H9 (cell line): ENCODE measurements around the gene SLC6A3. TPM values are rescaled to one million over a fixed set of nuclear protein-coding genes. Genes with fewer than 3 reads are reported as not detected.

Experiments used
- DNase-seq: peaks from one replicate; pipeline ENCODE4 v3.0.0-alpha.2; 2017
- H2AFZ ChIP-seq: one replicate; pipeline ENCODE4 v1.6.1; 2013; ENCODE audit warnings: mild to moderate bottlenecking, low read length, control low read depth, moderate library complexity
- H2AK5ac ChIP-seq: 2 replicates; pipeline ENCODE4 v1.6.1; 2013; ENCODE audit warnings: low read length, control low read depth, mixed read lengths; ENCODE audit not compliant: insufficient read length
- H2BK120ac ChIP-seq: one replicate; pipeline ENCODE4 v1.6.1; 2013; ENCODE audit warnings: low read depth, mild to moderate bottlenecking, low read length, control low read depth, inconsistent platforms; ENCODE audit not compliant: poor library complexity, severe bottlenecking
- H2BK12ac ChIP-seq: 2 replicates; pipeline ENCODE4 v1.6.1; 2013; ENCODE audit warnings: low read length, control low read depth, mixed read lengths, low read depth; ENCODE audit not compliant: insufficient read length
- H2BK15ac ChIP-seq: 2 replicates; pipeline ENCODE4 v1.6.1; 2013; ENCODE audit warnings: low read depth, low read length, control low read depth
- H2BK20ac ChIP-seq: one replicate; pipeline ENCODE4 v1.6.1; 2013; ENCODE audit warnings: low read depth, mild to moderate bottlenecking, low read length, control low read depth, inconsistent platforms; ENCODE audit not compliant: poor library complexity, severe bottlenecking
- H2BK5ac ChIP-seq: 2 replicates; pipeline ENCODE4 v1.6.1; 2013; ENCODE audit warnings: low read length, control low read depth, mixed read lengths; ENCODE audit not compliant: insufficient read length
- H3K14ac ChIP-seq: 2 replicates; pipeline ENCODE4 v1.6.1; 2013; ENCODE audit warnings: low read length, control low read depth; ENCODE audit not compliant: insufficient read depth
- H3K18ac ChIP-seq: 2 replicates; pipeline ENCODE4 v1.6.1; 2013; ENCODE audit warnings: low read depth, mild to moderate bottlenecking, mixed read lengths, low read length, control low read depth; ENCODE audit not compliant: insufficient read length
- H3K23ac ChIP-seq: 2 replicates; pipeline ENCODE4 v1.6.1; 2013; ENCODE audit warnings: low read length, control low read depth, mixed read lengths, low read depth; ENCODE audit not compliant: insufficient read length
- H3K23me2 ChIP-seq: 2 replicates; pipeline ENCODE4 v1.6.1; 2013; ENCODE audit warnings: low read depth, mild to moderate bottlenecking, mixed read lengths, low read length, control low read depth; ENCODE audit not compliant: insufficient read length, poor library complexity, severe bottlenecking
- H3K27ac ChIP-seq: 2 replicates; pipeline ENCODE4 v1.5.1; 2013; ENCODE audit warnings: low read length, control low read depth, mixed read lengths, low read depth; ENCODE audit not compliant: insufficient read length
- H3K27me3 ChIP-seq: 2 replicates; pipeline ENCODE4 v1.6.1; 2013; ENCODE audit warnings: low read length, control low read depth, inconsistent platforms; ENCODE audit not compliant: insufficient read depth
- H3K4ac ChIP-seq: 2 replicates; pipeline ENCODE4 v1.6.1; 2013; ENCODE audit warnings: low read depth, mild to moderate bottlenecking, control low read depth, inconsistent platforms, low read length, moderate library complexity
- H3K4me1 ChIP-seq: 2 replicates; pipeline ENCODE4 v1.6.1; 2013; ENCODE audit warnings: low read length, control low read depth, inconsistent platforms; ENCODE audit not compliant: insufficient read depth
- H3K4me2 ChIP-seq: 2 replicates; pipeline ENCODE4 v1.6.1; 2013; ENCODE audit warnings: low read length, control low read depth, mixed read lengths; ENCODE audit not compliant: insufficient read length, insufficient read depth
- H3K56ac ChIP-seq: 2 replicates; pipeline ENCODE4 v1.6.1; 2013; ENCODE audit warnings: low read depth, mild to moderate bottlenecking, mixed read lengths, low read length, control low read depth; ENCODE audit not compliant: insufficient read length
- H3K79me1 ChIP-seq: 2 replicates; pipeline ENCODE4 v1.6.1; 2013; ENCODE audit warnings: low read depth, mild to moderate bottlenecking, moderate library complexity, low read length, control low read depth, inconsistent platforms; ENCODE audit not compliant: insufficient read depth, poor library complexity, severe bottlenecking
- H3K79me2 ChIP-seq: 2 replicates; pipeline ENCODE4 v1.6.1; 2013; ENCODE audit warnings: low read length, control low read depth, inconsistent platforms; ENCODE audit not compliant: insufficient read depth
- H3K9ac ChIP-seq: 2 replicates; pipeline ENCODE4 v1.6.1; 2013; ENCODE audit warnings: low read length, control low read depth, mixed read lengths; ENCODE audit not compliant: insufficient read length; ENCODE audit errors: extremely low read depth
- H3K9me3 ChIP-seq: one replicate; pipeline ENCODE4 v1.6.1; 2013; ENCODE audit warnings: low read depth, low read length, inconsistent platforms; ENCODE audit not compliant: control insufficient read depth
- H3T11ph ChIP-seq: one replicate; pipeline ENCODE4 v1.6.1; 2013; ENCODE audit warnings: mild to moderate bottlenecking, low read length, control low read depth, inconsistent platforms
- H4K20me1 ChIP-seq: one replicate; pipeline ENCODE4 v1.6.1; 2013; ENCODE audit not compliant: control insufficient read depth, insufficient read length, insufficient read depth
- H4K5ac ChIP-seq: 2 replicates; pipeline ENCODE4 v1.6.1; 2013; ENCODE audit warnings: low read depth, mild to moderate bottlenecking, mixed read lengths, low read length, control low read depth; ENCODE audit not compliant: insufficient read length
- H4K8ac ChIP-seq: replicated peaks from 2 replicates; pipeline ENCODE4 v1.6.1; 2013; ENCODE audit warnings: low read length, control low read depth, mixed read lengths, low read depth; ENCODE audit not compliant: insufficient read length
- H4K91ac ChIP-seq: 2 replicates; pipeline ENCODE4 v1.6.1; 2013; ENCODE audit warnings: low read depth, mild to moderate bottlenecking, moderate library complexity, mixed read lengths, low read length, control low read depth; ENCODE audit not compliant: insufficient read length
- H3K27ac Mint-ChIP-seq, 3 experiments: 2 replicates in 2 of 3; 3 replicates in 1 of 3; pipeline ENCODE4 v1.8.0; 2020 to 2021; ENCODE audit warnings: mixed read lengths in 3 of 3, mild to moderate bottlenecking in 1 of 3, moderate library complexity in 1 of 3
- H3K27me3 Mint-ChIP-seq: 2 replicates; pipeline ENCODE4 v1.8.0; 2021; ENCODE audit warnings: low read depth, mild to moderate bottlenecking, moderate library complexity, mixed read lengths
- H3K36me3 Mint-ChIP-seq, 3 experiments: 2 replicates in 2 of 3; 3 replicates in 1 of 3; pipeline ENCODE4 v1.8.0; 2020 to 2021; ENCODE audit warnings: low read depth in 3 of 3, mixed read lengths in 3 of 3; ENCODE audit not compliant: insufficient read depth in 1 of 3
- H3K4me1 Mint-ChIP-seq, 2 experiments: 2 replicates each; pipeline ENCODE4 v1.8.0; 2020; ENCODE audit warnings: mixed read lengths in 2 of 2
- H3K4me3 Mint-ChIP-seq, 2 experiments: 2 replicates in 1 of 2; 3 replicates in 1 of 2; pipeline ENCODE4 v1.8.0; 2020 to 2021; ENCODE audit warnings: mild to moderate bottlenecking in 2 of 2, mixed read lengths in 2 of 2, moderate library complexity in 1 of 2
- H3K9me3 Mint-ChIP-seq, 2 experiments: 2 replicates in 1 of 2; 3 replicates in 1 of 2; pipeline ENCODE4 v1.8.0; 2020; ENCODE audit warnings: mild to moderate bottlenecking in 2 of 2, mixed read lengths in 2 of 2, moderate library complexity in 1 of 2
- CTCF ChIP-seq: fragments of 200-600 bp; sonication (generic); conservative IDR thresholded peaks from 3 replicates; pipeline ENCODE4 v1.8.0; 2021; ENCODE audit warnings: antibody characterized with exemption, mild to moderate bottlenecking
- WGBS: extraction: QIAGEN DNeasy Blood & Tissue Kit; methylation state at CpG from one replicate; pipeline ENCODE4 v1.1.7; 2013; ENCODE audit warnings: missing lambda C conversion rate, low lambda C conversion rate, mixed read lengths; ENCODE audit not compliant: insufficient read length; ENCODE audit errors: extremely low coverage; 5-methylcytosine and 5-hydroxymethylcytosine counted together
- total RNA-seq: library from RNA; stranded (reverse); gene quantifications from 2 replicates; pipeline ENCODE4 v1.2.1, GENCODE V29; 2021

SLC6A3 gene
- total RNA-seq, 1 experiment from 2014 or later: 0.61 TPM

- H4K20me1 ChIP-seq: peaks cover 2% of the 10 kb centered on the region
- H3K4me3 Mint-ChIP-seq: no peak overlapping the region
- no peak for DNase-seq
- no peak for TF ChIP-seq CTCF
- no peak overlapping the region for H3K27ac ChIP-seq
- no peak overlapping the region for H4K5ac ChIP-seq
- H3K36me3 Mint-ChIP-seq: peaks cover 0 to 10% (median 2%) of the 10 kb centered on the region in 3 experiments; a peak in 4 of 7 replicates
- H3K27me3 ChIP-seq: peaks cover 3% of the 10 kb centered on the region; the same call in 1 of the 2 replicates
- H3K56ac ChIP-seq: no peak overlapping the region
- no peaks in the 10 kb centered on the region for H3K9me3 ChIP-seq
- no peak overlapping the region for H3K23ac ChIP-seq
- H2BK20ac ChIP-seq: no peak overlapping the region
- no peaks in the 10 kb centered on the region for H3K79me2 ChIP-seq
- H3K4ac ChIP-seq: no peak overlapping the region
- no peaks in the 10 kb centered on the region for H3K23me2 ChIP-seq
- no peak overlapping the region for H2BK5ac ChIP-seq
- H2BK120ac ChIP-seq: no peak overlapping the region
- no peak overlapping the region for H3K9ac ChIP-seq
- H2BK12ac ChIP-seq: no peak overlapping the region
- no peak overlapping the region for H2AFZ ChIP-seq
- no peak overlapping the region for H3K27ac Mint-ChIP-seq
- H3K14ac ChIP-seq: no peak overlapping the region
- H3T11ph ChIP-seq: no peak overlapping the region
- H2AK5ac ChIP-seq: no peak overlapping the region
- H2BK15ac ChIP-seq: no peak overlapping the region
- whole genome bisulfite sequencing: no CpG with 5 or more reads among the region's 18 CpGs
- H3K27me3 Mint-ChIP-seq: peaks cover 70% of the 10 kb centered on the region
- no peaks in the 10 kb centered on the region; the same call in none of the 2 replicates for H3K4me1 ChIP-seq
- peaks cover 6 to 9% of the 10 kb centered on the region in 2 experiments for H3K4me1 Mint-ChIP-seq
- H3K79me1 ChIP-seq: no peaks in the 10 kb centered on the region
- no peak overlapping the region for H3K18ac ChIP-seq
- no peak overlapping the region for H4K91ac ChIP-seq
- H3K9me3 Mint-ChIP-seq: peaks cover 13 to 14% of the 10 kb centered on the region in 2 experiments
- no peak overlapping the region for H4K8ac ChIP-seq
- no peak overlapping the region for H3K4me2 ChIP-seq
Measured at GRCh38 chr5:1378096-1378495, 67.1 kb downstream of the SLC6A3 start.
